ENCODE data around the gene DCBLD1. TPM values are rescaled to one million over a fixed set of nuclear protein-coding genes. Genes with fewer than 3 reads are reported as not detected.
"Not testable (repeated sequence)": the region's sequence is repeated elsewhere in the genome, so short reads cannot be mapped to it uniquely, and the experiment has no call there.

The DCBLD1 gene
- total and polyA plus RNA-seq, 7 donors = 2.3 to 16.3 (median 6.8) TPM

GRCh38 chr6:117464700-117465099, 17.8 kb upstream of the DCBLD1 start:
- no peaks in the 10 kb centered on the region for H3K9me3 ChIP-seq
- 86 to 93% methylated on average over 2 of the region's 2 CpGs for WGBS, 2 donors
- no peak for DNase-seq
- intact Hi-C loops (cut with DNase I) = no loop called here
- H3K27me3 ChIP-seq = no peaks in the 10 kb centered on the region
- no peak for TF ChIP-seq CTCF (IDR thresholded peaks at IDR 0.05)
- no peak for TF ChIP-seq POLR2A (IDR thresholded peaks at IDR 0.05)
- no peak for TF ChIP-seq EP300 (IDR thresholded peaks at IDR 0.05)
- TF ChIP-seq POLR2AphosphoS5 (IDR thresholded peaks at IDR 0.05) = no peak
- H3K36me3 ChIP-seq = no peaks in the 10 kb centered on the region
- no peak overlapping the region for H3K27ac ChIP-seq
- H3K4me3 ChIP-seq = no peak overlapping the region
- no peaks in the 10 kb centered on the region for H3K4me1 ChIP-seq

- no peaks in the 10 kb centered on the region for H3K4me1 ChIP-seq
- intact Hi-C loops (cut with DNase I) = no loop called here
- H3K27ac ChIP-seq = no peak overlapping the region
- 35 to 70% methylated on average over 1 of the region's 1 CpG for WGBS, 2 donors
- DNase-seq = no peak
- no peak overlapping the region for H3K4me3 ChIP-seq
- H3K9me3 ChIP-seq = peaks cover 0 to 1% (median 0%) of the 10 kb centered on the region in 4 donors
- no peaks in the 10 kb centered on the region for H3K36me3 ChIP-seq
- no peaks in the 10 kb centered on the region for H3K27me3 ChIP-seq
- TF ChIP-seq POLR2A (IDR thresholded peaks at IDR 0.05) = no peak
- no peak for TF ChIP-seq POLR2AphosphoS5 (IDR thresholded peaks at IDR 0.05)
- no peak for TF ChIP-seq CTCF (IDR thresholded peaks at IDR 0.05)
- no peak for TF ChIP-seq EP300 (IDR thresholded peaks at IDR 0.05)
Observed at GRCh38 chr6:117465691-117466090, 16.8 kb upstream of the DCBLD1 start.

- no peak for DNase-seq
- peaks cover 0 to 2% (median 0%) of the 10 kb centered on the region in 4 donors for H3K9me3 ChIP-seq
- no peak overlapping the region for H3K27ac ChIP-seq
- H3K4me1 ChIP-seq = no peaks in the 10 kb centered on the region
- no peaks in the 10 kb centered on the region for H3K36me3 ChIP-seq
- 86 to 91% methylated on average over 4 of the region's 4 CpGs for WGBS, 2 donors
- no peaks in the 10 kb centered on the region for H3K27me3 ChIP-seq
- intact Hi-C loops (cut with DNase I) = no loop called here
- no peak for TF ChIP-seq POLR2AphosphoS5 (IDR thresholded peaks at IDR 0.05)
- TF ChIP-seq POLR2A (IDR thresholded peaks at IDR 0.05) = no peak
- no peak for TF ChIP-seq EP300 (IDR thresholded peaks at IDR 0.05)
- TF ChIP-seq CTCF (IDR thresholded peaks at IDR 0.05) = no peak
- H3K4me3 ChIP-seq = no peak overlapping the region
Observed at GRCh38 chr6:117467876-117468275, 14.6 kb upstream of the DCBLD1 start.

GRCh38 chr6:117468527-117468926, 13.9 kb upstream of the DCBLD1 start:
- H3K9me3 ChIP-seq; H3K36me3 ChIP-seq; H3K27ac ChIP-seq; H3K4me1 ChIP-seq; intact Hi-C loops (cut with DNase I); DNase-seq; H3K27me3 ChIP-seq; H3K4me3 ChIP-seq: not testable (repeated sequence)
- 62 to 80% methylated on average over 4 of the region's 4 CpGs for WGBS, 2 donors

GRCh38 chr6:117469356-117469755, 13.1 kb upstream of the DCBLD1 start:
- Histone ChIP-seq H3K4me3 (no peak overlapping the region), H3K4me1 (no peaks in the 10 kb centered on the region), H3K27me3 (no peaks in the 10 kb centered on the region), H3K9me3 (peaks cover 0 to 2% (median 0%) of the 10 kb centered on the region in 4 donors), H3K27ac (no peak overlapping the region), H3K36me3 (no peaks in the 10 kb centered on the region)
- intact Hi-C loops (cut with DNase I) = no loop called here
- no peak for DNase-seq
- TF ChIP-seq POLR2AphosphoS5 (IDR thresholded peaks at IDR 0.05) (no peak), POLR2A (IDR thresholded peaks at IDR 0.05) (no peak)
- WGBS, 2 donors = 54 to 58% methylated on average over 4 of the region's 4 CpGs

GRCh38 chr6:117469791-117470190, 12.7 kb upstream of the DCBLD1 start:
- Histone ChIP-seq H3K36me3 (no peaks in the 10 kb centered on the region), H3K9me3 (peaks cover 0 to 2% (median 0%) of the 10 kb centered on the region in 4 donors), H3K4me1 (no peaks in the 10 kb centered on the region), H3K27ac (no peak overlapping the region), H3K4me3 (no peak overlapping the region), H3K27me3 (no peaks in the 10 kb centered on the region)
- WGBS, 2 donors = 92 to 94% methylated on average over 3 of the region's 3 CpGs
- TF ChIP-seq POLR2AphosphoS5 (IDR thresholded peaks at IDR 0.05) = no peak
- TF ChIP-seq POLR2A (IDR thresholded peaks at IDR 0.05) = no peak
- TF ChIP-seq CTCF (IDR thresholded peaks at IDR 0.05) = no peak
- TF ChIP-seq EP300 (IDR thresholded peaks at IDR 0.05) = no peak
- DNase-seq = no peak
- intact Hi-C loops (cut with DNase I) = no loop called here
